Spleen (tissue), 11 donors: ENCODE results near the gene TAB3. TPM values are rescaled to one million over a fixed set of nuclear protein-coding genes. Genes with fewer than 3 reads are reported as not detected.
"Not testable (repeated sequence)": the region's sequence is repeated elsewhere in the genome, so short reads cannot be mapped to it uniquely, and the experiment has no call there.

Experiments used
- DNase-seq: peaks from one replicate; pipeline ENCODE4 v3.0.0-alpha.2; 2020
- H3K27ac ChIP-seq, 8 donors: fragments of 200-600 bp; sonication (generic) in 7 of 8; 1 replicate in 4 of 8; 2 replicates in 4 of 8; pipeline versions ENCODE4 v1.5.0 to v1.8.0; 2016 to 2021; ENCODE audit warnings: inconsistent platforms in 4 of 8, mild to moderate bottlenecking in 4 of 8, moderate library complexity in 1 of 8
- H3K27me3 ChIP-seq, 7 donors: fragments of 200-600 bp; sonication (generic) in 6 of 7; replicated peaks in 1 of 7; 1 replicate in 4 of 7; 2 replicates in 3 of 7; pipeline versions ENCODE4 v1.5.0 to v1.8.0; 2016 to 2021; ENCODE audit warnings: inconsistent platforms in 3 of 7, mild to moderate bottlenecking in 1 of 7
- H3K36me3 ChIP-seq, 6 donors: fragments of 200-600 bp; sonication (generic) in 5 of 6; 1 replicate in 4 of 6; 2 replicates in 2 of 6; pipeline versions ENCODE4 v1.5.0 to v1.8.0; 2016 to 2021; ENCODE audit warnings: inconsistent platforms in 2 of 6
- H3K4me1 ChIP-seq, 6 donors: fragments of 200-600 bp; sonication (generic) in 5 of 6; 1 replicate in 3 of 6; 2 replicates in 3 of 6; pipeline versions ENCODE4 v1.5.0 to v1.8.0; 2016 to 2021; ENCODE audit warnings: inconsistent platforms in 3 of 6
- H3K4me3 ChIP-seq, 8 donors: fragments of 200-600 bp; sonication (generic) in 7 of 8; 1 replicate in 4 of 8; 2 replicates in 4 of 8; pipeline versions ENCODE4 v1.5.0 to v1.8.0; 2016 to 2021; ENCODE audit warnings: inconsistent platforms in 4 of 8, mild to moderate bottlenecking in 4 of 8, moderate library complexity in 2 of 8
- H3K9me3 ChIP-seq, 8 donors: fragments of 200-600 bp; sonication (generic) in 7 of 8; 1 replicate in 4 of 8; 2 replicates in 4 of 8; pipeline versions ENCODE4 v1.5.0 to v1.8.0; 2016 to 2021; ENCODE audit warnings: inconsistent platforms in 4 of 8
- POLR2A ChIP-seq, 3 donors: fragments of 450-650 bp; IDR thresholded peaks; one replicate each; pipeline ENCODE4 v1.5.1; 2017; ENCODE audit warnings: antibody characterized with exemption in 3 of 3, mild to moderate bottlenecking in 1 of 3
- POLR2AphosphoS5 ChIP-seq, 3 donors: sonication (generic); formaldehyde crosslinking; IDR thresholded peaks; one replicate each; pipeline ENCODE4 v1.5.1; 2017; ENCODE audit warnings: antibody characterized with exemption in 3 of 3
- WGBS, 5 donors: extraction: QIAGEN DNeasy Blood & Tissue Kit in 3 of 5; methylation state at CpG; one replicate each; pipeline versions ENCODE4 v1.1.5 to v1.1.7; 2013 to 2018; 5-methylcytosine and 5-hydroxymethylcytosine counted together
- intact Hi-C: fragments of 100-400 bp; cut with DNase I; formaldehyde crosslinking; loops from one replicate; pipeline ENCODE4 v1.15.0; 2023; ENCODE audit warnings: low total_unique reads
- polyA plus RNA-seq, 3 donors: library from polyadenylated mRNA; stranded (reverse); fragments of 200-250 nt; gene quantifications; one replicate each; pipeline ENCODE4 v1.2.1, GENCODE V29; 2013
- total RNA-seq, 7 donors: library from RNA; depleted of rRNA in 3 of 7; stranded (reverse); fragments of >200 nt in 3 of 7; fragmentation: NEBNext Ultra II Directional in 4 of 7; extraction: Animal tissue kit (Norgen Biotek cat#: 25700) in 4 of 7; gene quantifications; one replicate each; pipeline versions ENCODE4 v1.1.0 to v1.2.1, GENCODE V29; 2016 to 2021
- TF ChIP-seq, protein P1 (sequence below), 11 experiments: fragments of 200-600 bp in 7 of 11; fragments of 450-650 bp in 4 of 11; sonication (generic) in 4 of 11; IDR thresholded peaks in 8 of 11; conservative IDR thresholded peaks in 3 of 11; 1 replicate in 7 of 11; 2 replicates in 4 of 11; pipeline versions ENCODE4 v1.4.0 to v1.8.0; 2016 to 2021; ENCODE audit warnings: antibody characterized with exemption in 11 of 11, inconsistent platforms in 4 of 11, mild to moderate bottlenecking in 1 of 11
- donor health status: healthy with polysubstance abuse.
- donor health status: DM: no; HTN: no; CAD: no; lungs with moderate emphysema.
- donor health status: DM: no; HTN: no; CAD: no.
- donor health status: Bipolar disorder and iron deficiency.
- donor health status: healthy.
- donor health status: DM: no; HTN: no; CAD: no.
- donor health status: DM: yes; HTN: yes; CAD: no.

The TAB3 gene
- total and polyA plus RNA-seq, 10 donors = 5.5 to 52.5 (median 19.3) TPM

DNA sequence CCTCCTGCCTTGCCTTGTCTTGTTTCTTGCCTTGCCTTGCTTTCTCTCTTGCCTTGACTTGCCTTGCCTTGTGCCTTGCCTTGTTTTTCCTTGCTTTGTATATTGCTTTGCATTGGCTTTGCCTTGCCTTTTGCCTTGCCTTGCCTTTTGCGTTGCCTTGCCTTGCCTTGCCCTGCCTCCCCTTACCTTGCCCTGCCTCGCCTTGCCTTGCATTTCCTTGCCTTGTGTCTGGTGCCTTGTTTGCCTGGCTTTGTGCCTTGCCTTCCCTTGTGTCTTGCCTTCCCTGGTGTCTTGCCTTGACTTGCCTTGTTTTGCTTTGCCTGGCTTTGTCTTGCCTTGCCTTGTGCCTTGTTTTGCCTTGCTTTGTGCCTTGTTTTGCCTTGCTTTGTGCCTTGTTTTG lies 89.7 kb downstream of the TAB3 start:
- WGBS, 5 donors = 57 to 96% (median 90%) methylated on average over 2 of the region's 2 CpGs
- Histone ChIP-seq H3K4me1 (no peaks in the 10 kb centered on the region), H3K27ac (no peak overlapping the region), H3K27me3 (no peaks in the 10 kb centered on the region), H3K36me3 (no peaks in the 10 kb centered on the region), H3K9me3 (no peaks in the 10 kb centered on the region), H3K4me3 (no peak overlapping the region)
- no peak for DNase-seq
- intact Hi-C loops = no loop called here
- TF ChIP-seq, protein P1, sequence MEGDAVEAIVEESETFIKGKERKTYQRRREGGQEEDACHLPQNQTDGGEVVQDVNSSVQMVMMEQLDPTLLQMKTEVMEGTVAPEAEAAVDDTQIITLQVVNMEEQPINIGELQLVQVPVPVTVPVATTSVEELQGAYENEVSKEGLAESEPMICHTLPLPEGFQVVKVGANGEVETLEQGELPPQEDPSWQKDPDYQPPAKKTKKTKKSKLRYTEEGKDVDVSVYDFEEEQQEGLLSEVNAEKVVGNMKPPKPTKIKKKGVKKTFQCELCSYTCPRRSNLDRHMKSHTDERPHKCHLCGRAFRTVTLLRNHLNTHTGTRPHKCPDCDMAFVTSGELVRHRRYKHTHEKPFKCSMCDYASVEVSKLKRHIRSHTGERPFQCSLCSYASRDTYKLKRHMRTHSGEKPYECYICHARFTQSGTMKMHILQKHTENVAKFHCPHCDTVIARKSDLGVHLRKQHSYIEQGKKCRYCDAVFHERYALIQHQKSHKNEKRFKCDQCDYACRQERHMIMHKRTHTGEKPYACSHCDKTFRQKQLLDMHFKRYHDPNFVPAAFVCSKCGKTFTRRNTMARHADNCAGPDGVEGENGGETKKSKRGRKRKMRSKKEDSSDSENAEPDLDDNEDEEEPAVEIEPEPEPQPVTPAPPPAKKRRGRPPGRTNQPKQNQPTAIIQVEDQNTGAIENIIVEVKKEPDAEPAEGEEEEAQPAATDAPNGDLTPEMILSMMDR (IDR thresholded peaks at IDR 0.05 in 8 of 11, conservative IDR thresholded peaks at IDR 0.05 in 3 of 11) = no peak
- TF ChIP-seq POLR2AphosphoS5 (IDR thresholded peaks at IDR 0.05) (no peak), POLR2A (IDR thresholded peaks at IDR 0.05) (no peak)

DNA sequence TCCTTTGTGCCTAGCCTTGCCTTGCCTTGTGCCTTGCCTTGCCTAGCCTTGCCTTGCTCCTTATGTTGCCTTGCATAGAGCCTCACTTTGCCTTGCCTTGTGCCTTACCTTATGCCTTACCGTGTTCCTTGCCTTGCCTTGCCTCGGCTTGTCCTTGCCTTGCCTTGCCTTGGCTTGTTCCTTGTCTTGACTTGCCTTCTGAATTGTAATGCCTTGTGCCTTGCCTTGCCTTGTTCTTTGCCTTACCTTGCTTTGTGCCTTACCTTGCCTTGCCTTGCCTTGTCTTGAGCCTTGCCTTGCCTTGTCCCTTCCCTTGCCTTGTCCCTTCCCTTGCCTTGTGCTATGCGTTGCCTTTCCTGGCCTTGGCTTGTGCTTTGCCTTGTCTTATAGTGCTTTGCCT lies 90.2 kb downstream of the TAB3 start:
- no peak for TF ChIP-seq POLR2A (IDR thresholded peaks at IDR 0.05)
- TF ChIP-seq POLR2AphosphoS5 (IDR thresholded peaks at IDR 0.05) = no peak
- TF ChIP-seq, protein P1 (IDR thresholded peaks at IDR 0.05 in 8 of 11, conservative IDR thresholded peaks at IDR 0.05 in 3 of 11) = no peak
- intact Hi-C loops = no loop called here
- Histone ChIP-seq H3K36me3 (no peaks in the 10 kb centered on the region), H3K9me3 (no peaks in the 10 kb centered on the region), H3K27ac (no peak overlapping the region), H3K27me3 (no peaks in the 10 kb centered on the region), H3K4me1 (no peaks in the 10 kb centered on the region), H3K4me3 (no peak overlapping the region)
- no peak for DNase-seq
- WGBS, 5 donors = 87 to 96% (median 95%) methylated on average over 3 of the region's 3 CpGs

GRCh38 chrX:30797301-30797700 lies 91.8 kb downstream of the TAB3 start:
- H3K27me3 ChIP-seq, H3K4me3 ChIP-seq, H3K9me3 ChIP-seq, intact Hi-C loops, H3K4me1 ChIP-seq, H3K36me3 ChIP-seq, H3K27ac ChIP-seq: not testable (repeated sequence)
- peak; percentile 37 for DNase-seq
- WGBS, 5 donors = 29 to 94% (median 68%) methylated on average over 1 of the region's 1 CpG

GRCh38 chrX:30795981-30796958 lies 92.8 kb downstream of the TAB3 start:
- TF ChIP-seq POLR2A (IDR thresholded peaks at IDR 0.05) = no peak
- TF ChIP-seq, protein P1 (IDR thresholded peaks at IDR 0.05 in 8 of 11, conservative IDR thresholded peaks at IDR 0.05 in 3 of 11) = no peak
- TF ChIP-seq POLR2AphosphoS5 (IDR thresholded peaks at IDR 0.05) = no peak
- H3K27me3 ChIP-seq = no peaks in the 10 kb centered on the region
- DNase-seq = peak; percentile 31
- H3K27ac ChIP-seq = no peak overlapping the region
- H3K9me3 ChIP-seq = no peaks in the 10 kb centered on the region
- WGBS, 5 donors = 76 to 92% (median 86%) methylated on average over 6 of the region's 6 CpGs
- H3K4me3 ChIP-seq = no peak overlapping the region
- intact Hi-C loops = no loop called here
- no peaks in the 10 kb centered on the region for H3K36me3 ChIP-seq
- no peaks in the 10 kb centered on the region for H3K4me1 ChIP-seq
